H1 (cell line): Measurements from ENCODE around the gene SLC35B2. TPM values are rescaled to one million over a fixed set of nuclear protein-coding genes. Genes with fewer than 3 reads are reported as not detected.

Experiments
- CTCF ChIA-PET: fragments of 300-600 bp; sonication (Branson Sonifier 250); formaldehyde crosslinking; loops from one replicate; lab custom pipeline; 2021; ENCODE audit not compliant: partially characterized antibody; lab: Charles Lee
- POLR2A ChIA-PET: fragments of 300-600 bp; sonication (Branson Sonifier 250); formaldehyde crosslinking; loops from one replicate; lab custom pipeline; 2021; ENCODE audit warnings: inconsistent platforms; ENCODE audit not compliant: partially characterized antibody; lab: Charles Lee
- DNase-seq, 2 experiments: peaks; one replicate each; pipeline versions ENCODE4 v3.0.0 to v3.0.0-alpha.2; 2010 to 2022; ENCODE audit warnings: low spot score in 2 of 2, low read depth in 1 of 2, mixed read lengths in 1 of 2
- FAIRE-seq: peaks from 2 replicates; lab custom pipeline; 2011; peaks lifted over from hg19 to GRCh38; lab: Jason Lieb, UNC
- H2AFZ ChIP-seq: 2 replicates; pipeline ENCODE4 v1.8.1; 2012; ENCODE audit warnings: low read length, inconsistent platforms
- H2AK5ac ChIP-seq: 2 replicates; pipeline ENCODE4 v1.6.1; 2013; ENCODE audit warnings: low read depth, low read length
- H2BK120ac ChIP-seq: replicated peaks from 2 replicates; pipeline ENCODE3; 2013; ENCODE audit warnings: low read depth, low read length, inconsistent platforms
- H2BK12ac ChIP-seq: 2 replicates; pipeline ENCODE4 v1.6.1; 2013; ENCODE audit warnings: low read depth, low read length
- H2BK15ac ChIP-seq: 2 replicates; pipeline ENCODE4 v1.6.1; 2013; ENCODE audit warnings: low read length
- H2BK20ac ChIP-seq: 2 replicates; pipeline ENCODE4 v1.6.1; 2013; ENCODE audit warnings: low read length
- H2BK5ac ChIP-seq: 2 replicates; pipeline ENCODE4 v1.6.1; 2013; ENCODE audit warnings: low read depth, low read length
- H3K14ac ChIP-seq: 2 replicates; pipeline ENCODE4 v1.6.1; 2013; ENCODE audit warnings: inconsistent platforms; ENCODE audit not compliant: insufficient read length
- H3K18ac ChIP-seq: 2 replicates; pipeline ENCODE4 v1.6.1; 2013; ENCODE audit warnings: low read length; ENCODE audit errors: extremely low read depth
- H3K23ac ChIP-seq: 2 replicates; pipeline ENCODE4 v1.6.1; 2013; ENCODE audit warnings: inconsistent platforms; ENCODE audit not compliant: insufficient read length
- H3K23me2 ChIP-seq: 2 replicates; pipeline ENCODE4 v1.6.1; 2013; ENCODE audit warnings: low read depth, low read length
- H3K27ac ChIP-seq: 2 replicates; pipeline ENCODE4 v1.6.1; 2011; ENCODE audit warnings: low read depth, low read length, inconsistent platforms
- H3K27me3 ChIP-seq, 4 experiments: replicated peaks in 1 of 4; 1 replicate in 1 of 4; 2 replicates in 3 of 4; pipeline versions ENCODE4 v1.6.1 to v1.8.1; 2011 to 2013; ENCODE audit warnings: low read length in 3 of 4, mild to moderate bottlenecking in 3 of 4, inconsistent platforms in 2 of 4, mixed read lengths in 2 of 4, moderate library complexity in 1 of 4; ENCODE audit not compliant: control insufficient read depth in 3 of 4, insufficient read depth in 3 of 4; ENCODE audit errors: extremely low read depth in 1 of 4
- H3K36me3 ChIP-seq, 4 experiments: 2 replicates each; pipeline versions ENCODE4 v1.6.1 to v1.8.1; 2011 to 2013; ENCODE audit warnings: mild to moderate bottlenecking in 4 of 4, low read length in 3 of 4, moderate library complexity in 2 of 4, control low read depth in 1 of 4, inconsistent platforms in 1 of 4; ENCODE audit not compliant: insufficient read depth in 4 of 4, control insufficient read depth in 2 of 4
- H3K4ac ChIP-seq: replicated peaks from 2 replicates; pipeline ENCODE3; 2013; ENCODE audit warnings: low read length, low read depth, mixed read lengths, inconsistent platforms; ENCODE audit not compliant: insufficient read length
- H3K4me1 ChIP-seq, 4 experiments: replicated peaks in 1 of 4; 1 replicate in 1 of 4; 2 replicates in 3 of 4; pipeline versions ENCODE4 v1.6.1 to v1.8.1; 2011 to 2013; ENCODE audit warnings: low read length in 3 of 4, inconsistent platforms in 2 of 4, mixed read lengths in 1 of 4; ENCODE audit not compliant: insufficient read depth in 4 of 4, control insufficient read depth in 3 of 4
- H3K4me2 ChIP-seq, 2 experiments: 2 replicates each; pipeline versions ENCODE4 v1.6.1 to v1.8.1; 2011 to 2013; ENCODE audit warnings: low read depth in 2 of 2, low read length in 2 of 2, control low read depth in 1 of 2, inconsistent platforms in 1 of 2, mild to moderate bottlenecking in 1 of 2; ENCODE audit not compliant: insufficient read depth in 1 of 2
- H3K4me3 ChIP-seq, 4 experiments: fragments of 200-600, 300-600 bp in 1 of 4; sonication (generic), shearing (Covaris generic), sonication (Bioruptor Twin) in 1 of 4; 2 replicates each; pipeline versions ENCODE4 v1.5.1 to v1.8.1; 2011 to 2016; ENCODE audit warnings: low read length in 4 of 4, low read depth in 3 of 4, control low read depth in 2 of 4, inconsistent platforms in 2 of 4, mild to moderate bottlenecking in 2 of 4, mixed read lengths in 1 of 4, moderate library complexity in 1 of 4; ENCODE audit not compliant: insufficient read depth in 2 of 4; ENCODE audit errors: extremely low read depth in 1 of 4
- H3K56ac ChIP-seq: replicated peaks from 2 replicates; pipeline ENCODE3; 2013; ENCODE audit warnings: low read depth, mild to moderate bottlenecking, mixed read lengths, low read length, inconsistent platforms; ENCODE audit not compliant: insufficient read length
- H3K79me1 ChIP-seq: 2 replicates; pipeline ENCODE4 v1.6.1; 2013; ENCODE audit warnings: low read depth, low read length, control low read depth
- H3K79me2 ChIP-seq, 2 experiments: 2 replicates each; pipeline versions ENCODE4 v1.6.1 to v1.8.1; 2012 to 2013; ENCODE audit warnings: low read length in 2 of 2, mild to moderate bottlenecking in 2 of 2, inconsistent platforms in 1 of 2; ENCODE audit not compliant: insufficient read depth in 2 of 2, control insufficient read depth in 1 of 2
- H3K9ac ChIP-seq, 4 experiments: replicated peaks in 1 of 4; 1 replicate in 1 of 4; 2 replicates in 3 of 4; pipeline versions ENCODE4 v1.6.1 to v1.8.1; 2011 to 2013; ENCODE audit warnings: low read depth in 3 of 4, low read length in 3 of 4, control low read depth in 2 of 4, mild to moderate bottlenecking in 2 of 4, moderate library complexity in 2 of 4, inconsistent platforms in 1 of 4; ENCODE audit errors: extremely low read depth in 1 of 4
- H3K9me3 ChIP-seq, 2 experiments: 2 replicates each; pipeline versions ENCODE4 v1.6.1 to v1.8.1; 2012 to 2013; ENCODE audit warnings: mild to moderate bottlenecking in 2 of 2, moderate library complexity in 2 of 2, control low read depth in 1 of 2, inconsistent platforms in 1 of 2, low read depth in 1 of 2, low read length in 1 of 2, mixed read lengths in 1 of 2; ENCODE audit not compliant: insufficient read depth in 2 of 2
- H4K20me1 ChIP-seq, 2 experiments: replicated peaks in 1 of 2; 2 replicates each; pipeline versions ENCODE3 to v1.8.1; 2011 to 2013; ENCODE audit warnings: inconsistent platforms in 2 of 2, low read length in 2 of 2, mild to moderate bottlenecking in 1 of 2; ENCODE audit not compliant: insufficient read depth in 2 of 2, control insufficient read depth in 1 of 2
- H4K5ac ChIP-seq: 2 replicates; pipeline ENCODE4 v1.6.1; 2013; ENCODE audit warnings: low read length, low read depth, mixed read lengths, inconsistent platforms; ENCODE audit not compliant: insufficient read length
- H4K8ac ChIP-seq: 2 replicates; pipeline ENCODE4 v1.8.0; 2013; ENCODE audit warnings: mild to moderate bottlenecking, moderate library complexity, low read length, inconsistent platforms; ENCODE audit not compliant: insufficient read depth; ENCODE audit errors: extremely low read depth
- H4K91ac ChIP-seq: replicated peaks from 2 replicates; pipeline ENCODE3; 2013; ENCODE audit warnings: low read length, mixed read lengths, inconsistent platforms; ENCODE audit not compliant: insufficient read length
- E2F6 ChIP-seq: IDR thresholded peaks from 2 replicates; pipeline ENCODE4 v1.6.1; 2012; ENCODE audit warnings: inconsistent platforms
- MAX ChIP-seq: IDR thresholded peaks from 2 replicates; pipeline ENCODE4 v1.6.1; 2012; ENCODE audit warnings: inconsistent platforms
- WGBS, 2 experiments: shearing (Covaris generic) in 1 of 2; methylation state at CpG; one replicate each; pipeline versions ENCODE4 v1.1.6 to v1.1.7; 2013 to 2015; ENCODE audit warnings: low lambda C conversion rate in 2 of 2, mixed read lengths in 2 of 2, inconsistent platforms in 1 of 2, low coverage in 1 of 2, missing lambda C conversion rate in 1 of 2; ENCODE audit not compliant: insufficient replicate concordance in 2 of 2, insufficient coverage in 1 of 2, insufficient read length in 1 of 2; ENCODE audit errors: extremely low coverage in 1 of 2, missing lambda C conversion rate in 1 of 2; 5-methylcytosine and 5-hydroxymethylcytosine counted together
- polyA plus RNA-seq, 7 experiments: library from polyadenylated mRNA; depleted of rRNA in 3 of 7; stranded (reverse) in 5 of 7; unstranded in 2 of 7; fragments of >200 nt in 5 of 7; fragments of 200-250 nt in 2 of 7; gene quantifications; 1 replicate in 5 of 7; 2 replicates in 1 of 7; 4 replicates in 1 of 7; pipeline versions ENCODE4 v1.2.1 to v1.2.3, GENCODE V29; 2011 to 2013; ENCODE audit warnings: missing spikeins in 2 of 7, mixed read lengths in 2 of 7
- total RNA-seq: library from RNA; stranded (reverse); fragmentation: NEBNext Ultra II Directional; extraction: Animal tissue kit (Norgen Biotek cat#: 25700); gene quantifications from 2 replicates; pipeline ENCODE4 v1.2.1, GENCODE V29; 2021

SLC35B2 gene
- total and polyA plus RNA-seq, 2 of the 8 experiments (the other 6 are each of a cell fraction or from before 2014, with no cell fraction given): 29.5 to 65.0 TPM

- Histone ChIP-seq H3K23ac (no peak overlapping the region), H2BK20ac (peak overlapping the region; percentile 94; the same call in 1 of the 2 replicates), H3K14ac (no peak overlapping the region), H4K91ac (peak overlapping the region; percentile 93), H2AK5ac (0 out of 2 replicates have a peak overlapping the region, but pooled peaks have one; percentile 87), H4K5ac (no peak overlapping the region), H3K36me3 (no peaks in the 10 kb centered on the region), H2BK5ac (peak overlapping the region; percentile 83; the same call in 1 of the 2 replicates), H3K18ac (peak overlapping the region; percentile 74; the same call in 1 of the 2 replicates), H3K27ac (peak overlapping the region; percentile 45; the same call in 1 of the 2 replicates), H3K79me1 (no peaks in the 10 kb centered on the region; the same call in 1 of the 2 replicates), H3K4me1 (peaks cover 28 to 57% (median 36%) of the 10 kb centered on the region in 4 experiments), H3K23me2 (peaks cover 16% of the 10 kb centered on the region), H4K8ac (no peak overlapping the region; the same call in 1 of the 2 replicates), H3K27me3 (no peaks in the 10 kb centered on the region), H3K9me3 (no peaks in the 10 kb centered on the region), H2BK12ac (peak overlapping the region; percentile 93), H4K20me1 (peaks cover 6 to 8% of the 10 kb centered on the region in 2 experiments), H2BK120ac (peak overlapping the region; percentile 36), H2BK15ac (no peak overlapping the region), H3K56ac (no peak overlapping the region), H3K79me2 (peaks cover 6 to 12% of the 10 kb centered on the region in 2 experiments; a peak in 3 of 4 replicates), H3K4ac (no peak overlapping the region), H3K9ac (no peak overlapping the region), H3K4me2 (peak overlapping the region; percentile 35 to 80), H2AFZ (no peak overlapping the region), H3K4me3 (peak overlapping the region; percentile 34 to 53 (median 41); a peak in 7 of 8 replicates)
- TF ChIP-seq MAX (0 out of 2 replicates have a peak, but pooled peaks have one; percentile 0), E2F6 (no peak)
- CTCF ChIA-PET: interaction anchor here (0.6 to 19.4 kb wide), 8 partner anchors 11 to 495 kb away, joined by 3 to 287 read pairs (median 4); no protein-coding TSS in a partner anchor
- WGBS, 2 experiments: 74% methylated on average over 15 of the region's 28 CpGs; no CpG with 5 or more reads in 1 of the 2 experiments
- POLR2A ChIA-PET: interaction anchor here (0.6 to 21.0 kb wide), 17 partner anchors 8 to 185 kb away, joined by 3 to 477 read pairs (median 6); partner anchors contain the start of gene HSP90AB1
- FAIRE-seq: no peak
- no peak for DNase-seq
Observed at GRCh38 chr6:44219815-44220784, 37.2 kb downstream of the SLC35B2 start.
